Measurements from ENCODE around the gene NYNRIN. TPM values are rescaled to one million over a fixed set of nuclear protein-coding genes. Genes with fewer than 3 reads are reported as not detected.
"Not testable (repeated sequence)": the region's sequence is repeated elsewhere in the genome, so short reads cannot be mapped to it uniquely, and the experiment has no call there.

Gene NYNRIN
- total RNA-seq, 1 donor from 2014 or later, result 35.1 TPM

GRCh38 chr14:24369907-24370687 lies 28.7 kb upstream of the NYNRIN start:
- no peak for DNase-seq

- no peak for DNase-seq
Observed at GRCh38 chr14:24370748-24371147, 28.1 kb upstream of the NYNRIN start.

- DNase-seq, result not testable (repeated sequence)
Observed at GRCh38 chr14:24371605-24372004, 27.2 kb upstream of the NYNRIN start.

- DNase-seq, result no peak
Observed at GRCh38 chr14:24372701-24373416, 25.9 kb upstream of the NYNRIN start.

GRCh38 chr14:24376448-24377070 lies 22.2 kb upstream of the NYNRIN start:
- no peak for DNase-seq

- DNase-seq, result no peak
Observed at GRCh38 chr14:24377126-24377525, 21.7 kb upstream of the NYNRIN start.

- DNase-seq, result no peak
Observed at GRCh38 chr14:24377657-24378056, 21.1 kb upstream of the NYNRIN start.

- no peak for DNase-seq
Observed at GRCh38 chr14:24378327-24378726, 20.5 kb upstream of the NYNRIN start.

- DNase-seq, result no peak
Observed at GRCh38 chr14:24378981-24379906, 19.6 kb upstream of the NYNRIN start.

GRCh38 chr14:24379907-24380730 lies 18.7 kb upstream of the NYNRIN start:
- no peak for DNase-seq

GRCh38 chr14:24381363-24382063 lies 17.3 kb upstream of the NYNRIN start:
- no peak for DNase-seq

GRCh38 chr14:24382064-24382371 lies 16.8 kb upstream of the NYNRIN start:
- no peak for DNase-seq

GRCh38 chr14:24384169-24384568 lies 14.6 kb upstream of the NYNRIN start:
- DNase-seq, result no peak

GRCh38 chr14:24385524-24385923 lies 13.3 kb upstream of the NYNRIN start:
- DNase-seq, result no peak

- DNase-seq, result no peak
Observed at GRCh38 chr14:24387009-24387345, 11.8 kb upstream of the NYNRIN start.

- DNase-seq, result not testable (repeated sequence)
Observed at GRCh38 chr14:24387579-24387978, 11.2 kb upstream of the NYNRIN start.

- DNase-seq, result peak; percentile 62
Observed at GRCh38 chr14:24388474-24389179, 10.2 kb upstream of the NYNRIN start.

GRCh38 chr14:24389226-24389848 lies 9.5 kb upstream of the NYNRIN start:
- no peak for DNase-seq

- DNase-seq, result no peak
Observed at GRCh38 chr14:24390701-24391468, 7.9 kb upstream of the NYNRIN start.

Data from tongue (tissue), 2 donors.